ENCODE results near the gene SCMH1. TPM values are rescaled to one million over a fixed set of nuclear protein-coding genes. Genes with fewer than 3 reads are reported as not detected.

SCMH1 gene
- total and polyA plus RNA-seq, 2 experiments from 2014 or later = 15.0 to 19.4 TPM

DNA sequence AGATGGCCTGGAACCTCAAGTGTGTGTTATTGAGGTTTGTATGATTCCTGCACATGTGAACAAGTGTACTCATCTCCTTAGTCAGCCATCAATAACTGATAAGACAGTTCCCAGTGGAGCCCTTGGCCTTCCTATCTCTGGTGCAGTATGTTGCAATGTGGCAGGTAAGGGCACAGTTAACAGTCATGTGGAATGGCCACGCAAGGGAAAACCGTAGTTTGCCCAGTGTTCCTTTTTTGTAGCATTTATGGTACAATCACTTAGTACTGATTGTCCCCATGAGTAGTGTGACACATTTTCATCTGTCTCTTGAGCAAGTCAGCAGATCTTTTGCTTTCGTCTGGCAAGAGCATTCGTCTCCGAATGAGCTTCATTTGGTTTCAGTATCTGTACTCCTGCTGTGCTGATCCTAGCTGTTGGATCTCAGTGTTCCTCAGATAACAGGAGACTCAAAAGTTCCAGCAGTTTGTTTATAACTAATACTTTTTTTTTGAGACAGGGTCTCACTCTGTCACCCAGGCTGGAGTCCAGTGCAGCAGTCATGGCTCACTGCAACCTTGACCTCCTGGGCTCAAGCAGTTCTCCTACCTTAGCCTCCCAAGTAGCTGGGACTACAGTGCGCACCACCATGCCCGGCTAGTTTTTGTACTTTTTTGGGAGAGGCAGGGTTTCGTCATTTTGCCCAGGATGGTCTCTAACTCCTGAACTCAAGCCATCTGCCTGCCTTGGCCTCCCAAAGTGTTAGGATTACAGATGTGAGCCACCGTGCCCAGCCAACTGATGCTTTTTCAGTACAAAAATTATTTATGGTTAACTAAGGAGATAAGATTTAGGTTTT lies 254.4 kb downstream of the SCMH1 start:
- Mint-ChIP-seq H3K27me3 (ENCODE audit: insufficient read depth, low read depth, poor library complexity) (no peaks in the 10 kb centered on the region), H3K9me3 (no peaks in the 10 kb centered on the region; the same call in 2 of the 3 replicates), H3K4me1 (no peaks in the 10 kb centered on the region), H3K36me3 (ENCODE audit: low read depth) (peaks cover 96% of the 10 kb centered on the region), H3K27ac (no peak overlapping the region), H3K4me3 (no peak overlapping the region)
- no peak overlapping the region for H2AFZ ChIP-seq
- peaks cover 22% of the 10 kb centered on the region for H4K20me1 ChIP-seq (replicated peaks; ENCODE audit: insufficient read depth)
- no peaks in the 10 kb centered on the region for H3K9me2 ChIP-seq (ENCODE audit: insufficient read depth)
- H3K4me3 ChIP-seq = no peak overlapping the region
- DNase-seq (ENCODE audit: low spot score) = no peak
- no peaks in the 10 kb centered on the region; the same call in 1 of the 2 replicates for H3K4me1 ChIP-seq (ENCODE audit: insufficient read depth)
- TF ChIP-seq STAT1 (IDR thresholded peaks at IDR 0.05; ENCODE audit: unreplicated experiment) (no peak), ZNF114 (CRISPR knock-in tag; IDR thresholded peaks at IDR 0.05) (no peak), EZH2phosphoT487 (IDR thresholded peaks at IDR 0.05; ENCODE audit: unreplicated experiment) (no peak), EZH2 (IDR thresholded peaks at IDR 0.05; ENCODE audit: low read depth, unreplicated experiment) (no peak), POLR2AphosphoS5 (IDR thresholded peaks at IDR 0.05; ENCODE audit: low read depth) (no peak), NANOG (IDR thresholded peaks at IDR 0.05; ENCODE audit: borderline replicate concordance) (no peak)
- no peak for ATAC-seq
- H3K27ac ChIP-seq (ENCODE audit: low read depth) = no peak overlapping the region
- 0 out of 2 replicates have a peak, but pooled peaks cover 6% of the 10 kb centered on the region for H3F3A ChIP-seq (replicated peaks; ENCODE audit: low read depth)
- peaks cover 38% of the 10 kb centered on the region for H3K79me2 ChIP-seq (replicated peaks; ENCODE audit: insufficient read depth)
- H3K27me3 ChIP-seq (ENCODE audit: insufficient read depth) = no peaks in the 10 kb centered on the region
- no peak overlapping the region for H3K4me2 ChIP-seq
- peaks cover 81% of the 10 kb centered on the region for H3K36me3 ChIP-seq (ENCODE audit: insufficient read depth)

DNA sequence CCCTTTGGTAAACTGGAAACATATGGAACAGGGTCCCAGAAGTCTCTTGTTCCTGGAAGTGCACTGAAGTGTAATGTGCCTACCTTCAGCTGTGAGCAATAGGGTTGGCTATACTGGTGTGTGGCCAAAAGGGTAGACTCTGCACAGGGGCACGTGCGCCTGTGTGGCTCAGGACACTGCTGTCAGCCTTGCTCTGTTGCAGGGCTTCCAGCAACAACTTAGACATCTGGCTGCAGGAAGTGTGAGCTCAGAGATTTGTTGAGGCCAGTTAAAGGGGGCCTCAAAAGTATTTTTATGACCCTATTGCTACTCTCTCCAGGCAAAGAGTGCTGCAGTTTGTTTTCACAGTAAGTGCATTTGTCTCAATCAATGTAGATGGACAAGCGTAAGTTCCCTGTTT lies 255.2 kb downstream of the SCMH1 start:
- H3K27ac Mint-ChIP-seq = no peak overlapping the region
- no peaks in the 10 kb centered on the region for H3K27me3 ChIP-seq (ENCODE audit: insufficient read depth)
- H3K36me3 Mint-ChIP-seq (ENCODE audit: low read depth) = peaks cover 92% of the 10 kb centered on the region
- peaks cover 5% of the 10 kb centered on the region for H3K4me1 Mint-ChIP-seq
- H3K27me3 Mint-ChIP-seq (ENCODE audit: insufficient read depth, low read depth, poor library complexity) = no peaks in the 10 kb centered on the region
- no peaks in the 10 kb centered on the region for H3K9me2 ChIP-seq (ENCODE audit: insufficient read depth)
- 0 out of 2 replicates have a peak, but pooled peaks cover 7% of the 10 kb centered on the region for H3F3A ChIP-seq (replicated peaks; ENCODE audit: low read depth)
- H3K4me3 ChIP-seq = no peak overlapping the region
- H2AFZ ChIP-seq = no peak overlapping the region
- H3K4me3 Mint-ChIP-seq = no peak overlapping the region
- DNase-seq (ENCODE audit: low spot score) (no peak), ATAC-seq (no peak)
- H3K27ac ChIP-seq (ENCODE audit: low read depth) = no peak overlapping the region
- H3K4me2 ChIP-seq = no peak overlapping the region
- H3K4me1 ChIP-seq (ENCODE audit: insufficient read depth) = peaks cover 5% of the 10 kb centered on the region
- H3K9me3 Mint-ChIP-seq = no peaks in the 10 kb centered on the region; the same call in 2 of the 3 replicates
- peaks cover 76% of the 10 kb centered on the region for H3K36me3 ChIP-seq (ENCODE audit: insufficient read depth)
- peaks cover 28% of the 10 kb centered on the region for H4K20me1 ChIP-seq (replicated peaks; ENCODE audit: insufficient read depth)
- H3K79me2 ChIP-seq (replicated peaks; ENCODE audit: insufficient read depth) = peaks cover 43% of the 10 kb centered on the region
- no peak for TF ChIP-seq JUNB (IDR thresholded peaks at IDR 0.05; ENCODE audit: unreplicated experiment)
- TF ChIP-seq EZH2 (IDR thresholded peaks at IDR 0.05; ENCODE audit: low read depth, unreplicated experiment) = no peak
- no peak for TF ChIP-seq EZH2phosphoT487 (IDR thresholded peaks at IDR 0.05; ENCODE audit: unreplicated experiment)
- TF ChIP-seq, protein P1, sequence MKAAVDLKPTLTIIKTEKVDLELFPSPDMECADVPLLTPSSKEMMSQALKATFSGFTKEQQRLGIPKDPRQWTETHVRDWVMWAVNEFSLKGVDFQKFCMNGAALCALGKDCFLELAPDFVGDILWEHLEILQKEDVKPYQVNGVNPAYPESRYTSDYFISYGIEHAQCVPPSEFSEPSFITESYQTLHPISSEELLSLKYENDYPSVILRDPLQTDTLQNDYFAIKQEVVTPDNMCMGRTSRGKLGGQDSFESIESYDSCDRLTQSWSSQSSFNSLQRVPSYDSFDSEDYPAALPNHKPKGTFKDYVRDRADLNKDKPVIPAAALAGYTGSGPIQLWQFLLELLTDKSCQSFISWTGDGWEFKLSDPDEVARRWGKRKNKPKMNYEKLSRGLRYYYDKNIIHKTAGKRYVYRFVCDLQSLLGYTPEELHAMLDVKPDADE (IDR thresholded peaks at IDR 0.05) = no peak
- no peak for TF ChIP-seq CREB1 (CRISPR knock-in tag; IDR thresholded peaks at IDR 0.05; ENCODE audit: low read depth)
- TF ChIP-seq STAT1 (IDR thresholded peaks at IDR 0.05; ENCODE audit: unreplicated experiment) = no peak
- TF ChIP-seq POLR2AphosphoS5 (IDR thresholded peaks at IDR 0.05; ENCODE audit: low read depth) = no peak
- no peak for TF ChIP-seq NANOG (IDR thresholded peaks at IDR 0.05; ENCODE audit: borderline replicate concordance)
- TF ChIP-seq, protein P2, sequence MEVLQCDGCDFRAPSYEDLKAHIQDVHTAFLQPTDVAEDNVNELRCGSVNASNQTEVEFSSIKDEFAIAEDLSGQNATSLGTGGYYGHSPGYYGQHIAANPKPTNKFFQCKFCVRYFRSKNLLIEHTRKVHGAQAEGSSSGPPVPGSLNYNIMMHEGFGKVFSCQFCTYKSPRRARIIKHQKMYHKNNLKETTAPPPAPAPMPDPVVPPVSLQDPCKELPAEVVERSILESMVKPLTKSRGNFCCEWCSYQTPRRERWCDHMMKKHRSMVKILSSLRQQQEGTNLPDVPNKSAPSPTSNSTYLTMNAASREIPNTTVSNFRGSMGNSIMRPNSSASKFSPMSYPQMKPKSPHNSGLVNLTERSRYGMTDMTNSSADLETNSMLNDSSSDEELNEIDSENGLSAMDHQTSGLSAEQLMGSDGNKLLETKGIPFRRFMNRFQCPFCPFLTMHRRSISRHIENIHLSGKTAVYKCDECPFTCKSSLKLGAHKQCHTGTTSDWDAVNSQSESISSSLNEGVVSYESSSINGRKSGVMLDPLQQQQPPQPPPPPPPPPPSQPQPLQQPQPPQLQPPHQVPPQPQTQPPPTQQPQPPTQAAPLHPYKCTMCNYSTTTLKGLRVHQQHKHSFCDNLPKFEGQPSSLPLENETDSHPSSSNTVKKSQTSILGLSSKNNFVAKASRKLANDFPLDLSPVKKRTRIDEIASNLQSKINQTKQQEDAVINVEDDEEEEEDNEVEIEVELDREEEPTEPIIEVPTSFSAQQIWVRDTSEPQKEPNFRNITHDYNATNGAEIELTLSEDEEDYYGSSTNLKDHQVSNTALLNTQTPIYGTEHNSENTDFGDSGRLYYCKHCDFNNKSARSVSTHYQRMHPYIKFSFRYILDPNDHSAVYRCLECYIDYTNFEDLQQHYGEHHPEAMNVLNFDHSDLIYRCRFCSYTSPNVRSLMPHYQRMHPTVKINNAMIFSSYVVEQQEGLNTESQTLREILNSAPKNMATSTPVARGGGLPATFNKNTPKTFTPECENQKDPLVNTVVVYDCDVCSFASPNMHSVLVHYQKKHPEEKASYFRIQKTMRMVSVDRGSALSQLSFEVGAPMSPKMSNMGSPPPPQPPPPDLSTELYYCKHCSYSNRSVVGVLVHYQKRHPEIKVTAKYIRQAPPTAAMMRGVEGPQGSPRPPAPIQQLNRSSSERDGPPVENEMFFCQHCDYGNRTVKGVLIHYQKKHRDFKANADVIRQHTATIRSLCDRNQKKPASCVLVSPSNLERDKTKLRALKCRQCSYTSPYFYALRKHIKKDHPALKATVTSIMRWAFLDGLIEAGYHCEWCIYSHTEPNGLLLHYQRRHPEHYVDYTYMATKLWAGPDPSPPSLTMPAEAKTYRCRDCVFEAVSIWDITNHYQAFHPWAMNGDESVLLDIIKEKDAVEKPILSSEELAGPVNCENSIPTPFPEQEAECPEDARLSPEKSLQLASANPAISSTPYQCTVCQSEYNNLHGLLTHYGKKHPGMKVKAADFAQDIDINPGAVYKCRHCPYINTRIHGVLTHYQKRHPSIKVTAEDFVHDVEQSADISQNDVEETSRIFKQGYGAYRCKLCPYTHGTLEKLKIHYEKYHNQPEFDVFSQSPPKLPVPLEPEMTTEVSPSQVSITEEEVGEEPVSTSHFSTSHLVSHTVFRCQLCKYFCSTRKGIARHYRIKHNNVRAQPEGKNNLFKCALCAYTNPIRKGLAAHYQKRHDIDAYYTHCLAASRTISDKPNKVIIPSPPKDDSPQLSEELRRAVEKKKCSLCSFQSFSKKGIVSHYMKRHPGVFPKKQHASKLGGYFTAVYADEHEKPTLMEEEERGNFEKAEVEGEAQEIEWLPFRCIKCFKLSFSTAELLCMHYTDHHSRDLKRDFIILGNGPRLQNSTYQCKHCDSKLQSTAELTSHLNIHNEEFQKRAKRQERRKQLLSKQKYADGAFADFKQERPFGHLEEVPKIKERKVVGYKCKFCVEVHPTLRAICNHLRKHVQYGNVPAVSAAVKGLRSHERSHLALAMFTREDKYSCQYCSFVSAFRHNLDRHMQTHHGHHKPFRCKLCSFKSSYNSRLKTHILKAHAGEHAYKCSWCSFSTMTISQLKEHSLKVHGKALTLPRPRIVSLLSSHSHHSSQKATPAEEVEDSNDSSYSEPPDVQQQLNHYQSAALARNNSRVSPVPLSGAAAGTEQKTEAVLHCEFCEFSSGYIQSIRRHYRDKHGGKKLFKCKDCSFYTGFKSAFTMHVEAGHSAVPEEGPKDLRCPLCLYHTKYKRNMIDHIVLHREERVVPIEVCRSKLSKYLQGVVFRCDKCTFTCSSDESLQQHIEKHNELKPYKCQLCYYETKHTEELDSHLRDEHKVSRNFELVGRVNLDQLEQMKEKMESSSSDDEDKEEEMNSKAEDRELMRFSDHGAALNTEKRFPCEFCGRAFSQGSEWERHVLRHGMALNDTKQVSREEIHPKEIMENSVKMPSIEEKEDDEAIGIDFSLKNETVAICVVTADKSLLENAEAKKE (CRISPR knock-in tag; IDR thresholded peaks at IDR 0.05) = no peak
